H9 (cell line): ENCODE measurements around the gene HOXB6. TPM values are rescaled to one million over a fixed set of nuclear protein-coding genes. Genes with fewer than 3 reads are reported as not detected.

Experiments
- DNase-seq: peaks from one replicate; pipeline ENCODE4 v3.0.0-alpha.2; 2017
- H2AFZ ChIP-seq: one replicate; pipeline ENCODE4 v1.6.1; 2013; ENCODE audit warnings: mild to moderate bottlenecking, low read length, control low read depth, moderate library complexity
- H2AK5ac ChIP-seq: 2 replicates; pipeline ENCODE4 v1.6.1; 2013; ENCODE audit warnings: low read length, control low read depth, mixed read lengths; ENCODE audit not compliant: insufficient read length
- H2BK120ac ChIP-seq: one replicate; pipeline ENCODE4 v1.6.1; 2013; ENCODE audit warnings: low read depth, mild to moderate bottlenecking, low read length, control low read depth, inconsistent platforms; ENCODE audit not compliant: poor library complexity, severe bottlenecking
- H2BK12ac ChIP-seq: 2 replicates; pipeline ENCODE4 v1.6.1; 2013; ENCODE audit warnings: low read length, control low read depth, mixed read lengths, low read depth; ENCODE audit not compliant: insufficient read length
- H2BK15ac ChIP-seq: 2 replicates; pipeline ENCODE4 v1.6.1; 2013; ENCODE audit warnings: low read depth, low read length, control low read depth
- H2BK20ac ChIP-seq: one replicate; pipeline ENCODE4 v1.6.1; 2013; ENCODE audit warnings: low read depth, mild to moderate bottlenecking, low read length, control low read depth, inconsistent platforms; ENCODE audit not compliant: poor library complexity, severe bottlenecking
- H2BK5ac ChIP-seq: 2 replicates; pipeline ENCODE4 v1.6.1; 2013; ENCODE audit warnings: low read length, control low read depth, mixed read lengths; ENCODE audit not compliant: insufficient read length
- H3K14ac ChIP-seq: 2 replicates; pipeline ENCODE4 v1.6.1; 2013; ENCODE audit warnings: low read length, control low read depth; ENCODE audit not compliant: insufficient read depth
- H3K18ac ChIP-seq: 2 replicates; pipeline ENCODE4 v1.6.1; 2013; ENCODE audit warnings: low read depth, mild to moderate bottlenecking, mixed read lengths, low read length, control low read depth; ENCODE audit not compliant: insufficient read length
- H3K23ac ChIP-seq: 2 replicates; pipeline ENCODE4 v1.6.1; 2013; ENCODE audit warnings: low read length, control low read depth, mixed read lengths, low read depth; ENCODE audit not compliant: insufficient read length
- H3K23me2 ChIP-seq: 2 replicates; pipeline ENCODE4 v1.6.1; 2013; ENCODE audit warnings: low read depth, mild to moderate bottlenecking, mixed read lengths, low read length, control low read depth; ENCODE audit not compliant: insufficient read length, poor library complexity, severe bottlenecking
- H3K27ac ChIP-seq: 2 replicates; pipeline ENCODE4 v1.5.1; 2013; ENCODE audit warnings: low read length, control low read depth, mixed read lengths, low read depth; ENCODE audit not compliant: insufficient read length
- H3K27me3 ChIP-seq: 2 replicates; pipeline ENCODE4 v1.6.1; 2013; ENCODE audit warnings: low read length, control low read depth, inconsistent platforms; ENCODE audit not compliant: insufficient read depth
- H3K4ac ChIP-seq: 2 replicates; pipeline ENCODE4 v1.6.1; 2013; ENCODE audit warnings: low read depth, mild to moderate bottlenecking, control low read depth, inconsistent platforms, low read length, moderate library complexity
- H3K4me1 ChIP-seq: 2 replicates; pipeline ENCODE4 v1.6.1; 2013; ENCODE audit warnings: low read length, control low read depth, inconsistent platforms; ENCODE audit not compliant: insufficient read depth
- H3K4me2 ChIP-seq: 2 replicates; pipeline ENCODE4 v1.6.1; 2013; ENCODE audit warnings: low read length, control low read depth, mixed read lengths; ENCODE audit not compliant: insufficient read length, insufficient read depth
- H3K56ac ChIP-seq: 2 replicates; pipeline ENCODE4 v1.6.1; 2013; ENCODE audit warnings: low read depth, mild to moderate bottlenecking, mixed read lengths, low read length, control low read depth; ENCODE audit not compliant: insufficient read length
- H3K79me1 ChIP-seq: 2 replicates; pipeline ENCODE4 v1.6.1; 2013; ENCODE audit warnings: low read depth, mild to moderate bottlenecking, moderate library complexity, low read length, control low read depth, inconsistent platforms; ENCODE audit not compliant: insufficient read depth, poor library complexity, severe bottlenecking
- H3K79me2 ChIP-seq: 2 replicates; pipeline ENCODE4 v1.6.1; 2013; ENCODE audit warnings: low read length, control low read depth, inconsistent platforms; ENCODE audit not compliant: insufficient read depth
- H3K9ac ChIP-seq: 2 replicates; pipeline ENCODE4 v1.6.1; 2013; ENCODE audit warnings: low read length, control low read depth, mixed read lengths; ENCODE audit not compliant: insufficient read length; ENCODE audit errors: extremely low read depth
- H3K9me3 ChIP-seq: one replicate; pipeline ENCODE4 v1.6.1; 2013; ENCODE audit warnings: low read depth, low read length, inconsistent platforms; ENCODE audit not compliant: control insufficient read depth
- H3T11ph ChIP-seq: one replicate; pipeline ENCODE4 v1.6.1; 2013; ENCODE audit warnings: mild to moderate bottlenecking, low read length, control low read depth, inconsistent platforms
- H4K20me1 ChIP-seq: one replicate; pipeline ENCODE4 v1.6.1; 2013; ENCODE audit not compliant: control insufficient read depth, insufficient read length, insufficient read depth
- H4K5ac ChIP-seq: 2 replicates; pipeline ENCODE4 v1.6.1; 2013; ENCODE audit warnings: low read depth, mild to moderate bottlenecking, mixed read lengths, low read length, control low read depth; ENCODE audit not compliant: insufficient read length
- H4K8ac ChIP-seq: replicated peaks from 2 replicates; pipeline ENCODE4 v1.6.1; 2013; ENCODE audit warnings: low read length, control low read depth, mixed read lengths, low read depth; ENCODE audit not compliant: insufficient read length
- H4K91ac ChIP-seq: 2 replicates; pipeline ENCODE4 v1.6.1; 2013; ENCODE audit warnings: low read depth, mild to moderate bottlenecking, moderate library complexity, mixed read lengths, low read length, control low read depth; ENCODE audit not compliant: insufficient read length
- H3K27ac Mint-ChIP-seq, 3 experiments: 2 replicates in 2 of 3; 3 replicates in 1 of 3; pipeline ENCODE4 v1.8.0; 2020 to 2021; ENCODE audit warnings: mixed read lengths in 3 of 3, mild to moderate bottlenecking in 1 of 3, moderate library complexity in 1 of 3
- H3K27me3 Mint-ChIP-seq: 2 replicates; pipeline ENCODE4 v1.8.0; 2021; ENCODE audit warnings: low read depth, mild to moderate bottlenecking, moderate library complexity, mixed read lengths
- H3K36me3 Mint-ChIP-seq, 3 experiments: 2 replicates in 2 of 3; 3 replicates in 1 of 3; pipeline ENCODE4 v1.8.0; 2020 to 2021; ENCODE audit warnings: low read depth in 3 of 3, mixed read lengths in 3 of 3; ENCODE audit not compliant: insufficient read depth in 1 of 3
- H3K4me1 Mint-ChIP-seq, 2 experiments: 2 replicates each; pipeline ENCODE4 v1.8.0; 2020; ENCODE audit warnings: mixed read lengths in 2 of 2
- H3K4me3 Mint-ChIP-seq, 2 experiments: 2 replicates in 1 of 2; 3 replicates in 1 of 2; pipeline ENCODE4 v1.8.0; 2020 to 2021; ENCODE audit warnings: mild to moderate bottlenecking in 2 of 2, mixed read lengths in 2 of 2, moderate library complexity in 1 of 2
- H3K9me3 Mint-ChIP-seq, 2 experiments: 2 replicates in 1 of 2; 3 replicates in 1 of 2; pipeline ENCODE4 v1.8.0; 2020; ENCODE audit warnings: mild to moderate bottlenecking in 2 of 2, mixed read lengths in 2 of 2, moderate library complexity in 1 of 2
- WGBS: extraction: QIAGEN DNeasy Blood & Tissue Kit; methylation state at CpG from one replicate; pipeline ENCODE4 v1.1.7; 2013; ENCODE audit warnings: missing lambda C conversion rate, low lambda C conversion rate, mixed read lengths; ENCODE audit not compliant: insufficient read length; ENCODE audit errors: extremely low coverage; 5-methylcytosine and 5-hydroxymethylcytosine counted together
- total RNA-seq: library from RNA; stranded (reverse); gene quantifications from 2 replicates; pipeline ENCODE4 v1.2.1, GENCODE V29; 2021
- TF ChIP-seq, protein P1 (sequence below): fragments of 200-600 bp; sonication (generic); conservative IDR thresholded peaks from 3 replicates; pipeline ENCODE4 v1.8.0; 2021; ENCODE audit warnings: antibody characterized with exemption, mild to moderate bottlenecking

The HOXB6 gene
- total RNA-seq, 1 experiment from 2014 or later, result not detected

DNA sequence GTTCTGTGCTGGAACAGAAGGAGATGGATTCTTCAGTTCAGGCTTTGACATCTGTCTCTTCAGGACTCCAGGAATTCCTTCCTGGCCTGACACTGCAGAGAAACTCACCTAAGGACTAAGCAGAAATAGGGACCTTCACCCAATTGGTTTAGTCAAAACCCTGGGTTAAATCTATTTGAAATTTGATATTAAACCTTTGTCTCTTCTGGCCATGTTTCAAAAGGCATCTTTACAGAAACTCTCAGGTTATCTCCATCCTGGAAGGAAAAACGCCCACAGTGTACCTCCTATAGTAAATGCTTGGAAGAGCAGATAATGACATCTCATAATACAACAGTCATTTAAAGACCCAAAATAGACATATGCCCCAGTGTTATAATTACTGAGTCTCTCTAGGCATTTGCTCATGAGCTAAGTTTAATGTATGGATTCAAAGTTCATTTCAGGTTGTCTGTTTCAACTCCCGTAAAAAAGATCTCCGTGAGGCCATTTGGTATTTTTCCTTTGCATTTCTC lies 21.0 kb downstream of the HOXB6 start:
- Histone ChIP-seq H3K9ac (no peak overlapping the region), H3K4me1 (no peaks in the 10 kb centered on the region), H3K56ac (no peak overlapping the region), H3K23me2 (peaks cover 3% of the 10 kb centered on the region), H3K14ac (no peak overlapping the region), H4K8ac (no peak overlapping the region), H3K27me3 (peaks cover 100% of the 10 kb centered on the region), H4K91ac (no peak overlapping the region), H3K27ac (no peak overlapping the region), H2BK5ac (no peak overlapping the region), H2BK15ac (no peak overlapping the region), H2BK120ac (no peak overlapping the region), H3K23ac (no peak overlapping the region), H3K18ac (no peak overlapping the region), H4K20me1 (no peaks in the 10 kb centered on the region), H3K9me3 (no peaks in the 10 kb centered on the region), H3K4me2 (no peak overlapping the region), H4K5ac (no peak overlapping the region), H2AFZ (no peak overlapping the region), H2AK5ac (no peak overlapping the region), H2BK12ac (no peak overlapping the region), H3K79me1 (no peaks in the 10 kb centered on the region), H3T11ph (no peak overlapping the region), H3K79me2 (no peaks in the 10 kb centered on the region), H2BK20ac (no peak overlapping the region), H3K4ac (no peak overlapping the region)
- peaks cover 13 to 27% of the 10 kb centered on the region in 2 experiments for H3K4me1 Mint-ChIP-seq
- WGBS, result no CpG with 5 or more reads among the region's 3 CpGs
- H3K4me3 Mint-ChIP-seq, result no peak overlapping the region
- TF ChIP-seq, protein P1, sequence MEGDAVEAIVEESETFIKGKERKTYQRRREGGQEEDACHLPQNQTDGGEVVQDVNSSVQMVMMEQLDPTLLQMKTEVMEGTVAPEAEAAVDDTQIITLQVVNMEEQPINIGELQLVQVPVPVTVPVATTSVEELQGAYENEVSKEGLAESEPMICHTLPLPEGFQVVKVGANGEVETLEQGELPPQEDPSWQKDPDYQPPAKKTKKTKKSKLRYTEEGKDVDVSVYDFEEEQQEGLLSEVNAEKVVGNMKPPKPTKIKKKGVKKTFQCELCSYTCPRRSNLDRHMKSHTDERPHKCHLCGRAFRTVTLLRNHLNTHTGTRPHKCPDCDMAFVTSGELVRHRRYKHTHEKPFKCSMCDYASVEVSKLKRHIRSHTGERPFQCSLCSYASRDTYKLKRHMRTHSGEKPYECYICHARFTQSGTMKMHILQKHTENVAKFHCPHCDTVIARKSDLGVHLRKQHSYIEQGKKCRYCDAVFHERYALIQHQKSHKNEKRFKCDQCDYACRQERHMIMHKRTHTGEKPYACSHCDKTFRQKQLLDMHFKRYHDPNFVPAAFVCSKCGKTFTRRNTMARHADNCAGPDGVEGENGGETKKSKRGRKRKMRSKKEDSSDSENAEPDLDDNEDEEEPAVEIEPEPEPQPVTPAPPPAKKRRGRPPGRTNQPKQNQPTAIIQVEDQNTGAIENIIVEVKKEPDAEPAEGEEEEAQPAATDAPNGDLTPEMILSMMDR, result no peak
- H3K36me3 Mint-ChIP-seq, result no peaks in the 10 kb centered on the region; a peak in 2 of 7 replicates
- peaks cover 10 to 25% of the 10 kb centered on the region in 2 experiments for H3K9me3 Mint-ChIP-seq
- no peak overlapping the region for H3K27ac Mint-ChIP-seq
- H3K27me3 Mint-ChIP-seq, result peaks cover 100% of the 10 kb centered on the region
- DNase-seq, result no peak
